ENCODE data around the gene ZBTB25. TPM values are rescaled to one million over a fixed set of nuclear protein-coding genes. Genes with fewer than 3 reads are reported as not detected.

Gene ZBTB25
- total RNA-seq, 2 donors from 2014 or later = 54.8 to 63.1 TPM

- Mint-ChIP-seq H3K27ac (no peak overlapping the region), H3K4me1 (peaks cover 31% of the 10 kb centered on the region), H3K36me3 (ENCODE audit: low read depth) (peaks cover 6% of the 10 kb centered on the region), H3K4me3 (no peak overlapping the region), H3K27me3 (no peaks in the 10 kb centered on the region)
- ATAC-seq (no peak), DNase-seq (no peak)
- no peaks in the 10 kb centered on the region for H3K9me3 ChIP-seq (ENCODE audit: control insufficient read depth, low read length, poor library complexity, severe bottlenecking)
Observed at GRCh38 chr14:64488590-64489099, 15.0 kb downstream of the ZBTB25 start.

GRCh38 chr14:64478634-64479250 is 24.9 kb downstream of the ZBTB25 start:
- H3K36me3 Mint-ChIP-seq (ENCODE audit: low read depth) = no peaks in the 10 kb centered on the region
- H3K27me3 Mint-ChIP-seq = no peaks in the 10 kb centered on the region
- DNase-seq (no peak), ATAC-seq (no peak)
- H3K4me1 Mint-ChIP-seq = peaks cover 8% of the 10 kb centered on the region
- H3K9me3 ChIP-seq (ENCODE audit: control insufficient read depth, low read length, poor library complexity, severe bottlenecking) = no peaks in the 10 kb centered on the region
- H3K27ac Mint-ChIP-seq = no peak overlapping the region
- no peak overlapping the region for H3K4me3 Mint-ChIP-seq

GRCh38 chr14:64476438-64476837 is 27.2 kb downstream of the ZBTB25 start:
- Mint-ChIP-seq H3K36me3 (ENCODE audit: low read depth) (no peaks in the 10 kb centered on the region), H3K27me3 (no peaks in the 10 kb centered on the region), H3K4me3 (no peak overlapping the region), H3K27ac (no peak overlapping the region), H3K4me1 (peaks cover 8% of the 10 kb centered on the region)
- ATAC-seq (no peak), DNase-seq (no peak)
- no peaks in the 10 kb centered on the region for H3K9me3 ChIP-seq (ENCODE audit: control insufficient read depth, low read length, poor library complexity, severe bottlenecking)

- Mint-ChIP-seq H3K27ac (no peak overlapping the region), H3K36me3 (ENCODE audit: low read depth) (no peaks in the 10 kb centered on the region), H3K27me3 (no peaks in the 10 kb centered on the region), H3K4me1 (peaks cover 8% of the 10 kb centered on the region), H3K4me3 (no peak overlapping the region)
- ATAC-seq (no peak), DNase-seq (no peak)
- H3K9me3 ChIP-seq (ENCODE audit: control insufficient read depth, low read length, poor library complexity, severe bottlenecking) = no peaks in the 10 kb centered on the region
Observed at GRCh38 chr14:64475585-64476273, 27.9 kb downstream of the ZBTB25 start.

- H3K9me3 ChIP-seq (ENCODE audit: control insufficient read depth, low read length, poor library complexity, severe bottlenecking) = no peaks in the 10 kb centered on the region
- DNase-seq (no peak), ATAC-seq (no peak)
- Mint-ChIP-seq H3K36me3 (ENCODE audit: low read depth) (no peaks in the 10 kb centered on the region), H3K27ac (no peak overlapping the region), H3K27me3 (no peaks in the 10 kb centered on the region), H3K4me1 (peaks cover 7% of the 10 kb centered on the region), H3K4me3 (no peak overlapping the region)
Observed at GRCh38 chr14:64474698-64475097, 28.9 kb downstream of the ZBTB25 start.

GRCh38 chr14:64474041-64474440 is 29.6 kb downstream of the ZBTB25 start:
- no peaks in the 10 kb centered on the region for H3K27me3 Mint-ChIP-seq
- peaks cover 7% of the 10 kb centered on the region for H3K4me1 Mint-ChIP-seq
- H3K4me3 Mint-ChIP-seq = no peak overlapping the region
- DNase-seq = no peak
- no peaks in the 10 kb centered on the region for H3K36me3 Mint-ChIP-seq (ENCODE audit: low read depth)
- ATAC-seq = no peak
- no peak overlapping the region for H3K27ac Mint-ChIP-seq
- H3K9me3 ChIP-seq (ENCODE audit: control insufficient read depth, low read length, poor library complexity, severe bottlenecking) = no peaks in the 10 kb centered on the region

GRCh38 chr14:64468451-64468850 is 35.2 kb downstream of the ZBTB25 start:
- no peak overlapping the region for H3K4me3 Mint-ChIP-seq
- H3K36me3 Mint-ChIP-seq (ENCODE audit: low read depth) = peaks cover 2% of the 10 kb centered on the region
- H3K27ac Mint-ChIP-seq = peak overlapping the region; percentile 72
- no peak for ATAC-seq
- no peaks in the 10 kb centered on the region for H3K27me3 Mint-ChIP-seq
- H3K4me1 Mint-ChIP-seq = peaks cover 27% of the 10 kb centered on the region
- DNase-seq = no peak
- no peaks in the 10 kb centered on the region for H3K9me3 ChIP-seq (ENCODE audit: control insufficient read depth, low read length, poor library complexity, severe bottlenecking)

GRCh38 chr14:64467566-64467965 is 36.1 kb downstream of the ZBTB25 start:
- DNase-seq (no peak), ATAC-seq (no peak)
- no peaks in the 10 kb centered on the region for H3K9me3 ChIP-seq (ENCODE audit: control insufficient read depth, low read length, poor library complexity, severe bottlenecking)
- no peak overlapping the region for H3K4me3 Mint-ChIP-seq
- H3K27ac Mint-ChIP-seq = no peak overlapping the region
- peaks cover 2% of the 10 kb centered on the region for H3K36me3 Mint-ChIP-seq (ENCODE audit: low read depth)
- H3K4me1 Mint-ChIP-seq = peaks cover 27% of the 10 kb centered on the region
- H3K27me3 Mint-ChIP-seq = no peaks in the 10 kb centered on the region

GRCh38 chr14:64467101-64467500 is 36.5 kb downstream of the ZBTB25 start:
- ATAC-seq = no peak
- H3K4me1 Mint-ChIP-seq = peaks cover 27% of the 10 kb centered on the region
- H3K27ac Mint-ChIP-seq = no peak overlapping the region
- H3K4me3 Mint-ChIP-seq = no peak overlapping the region
- no peaks in the 10 kb centered on the region for H3K27me3 Mint-ChIP-seq
- no peak for DNase-seq
- H3K36me3 Mint-ChIP-seq (ENCODE audit: low read depth) = peaks cover 2% of the 10 kb centered on the region
- H3K9me3 ChIP-seq (ENCODE audit: control insufficient read depth, low read length, poor library complexity, severe bottlenecking) = no peaks in the 10 kb centered on the region

- Mint-ChIP-seq H3K4me3 (peak overlapping the region; percentile 95), H3K27me3 (no peaks in the 10 kb centered on the region), H3K4me1 (peaks cover 28% of the 10 kb centered on the region), H3K36me3 (ENCODE audit: low read depth) (peaks cover 3% of the 10 kb centered on the region), H3K27ac (peak overlapping the region; percentile 82)
- H3K9me3 ChIP-seq (ENCODE audit: control insufficient read depth, low read length, poor library complexity, severe bottlenecking) = no peaks in the 10 kb centered on the region
- ATAC-seq = no peak
- no peak for DNase-seq
Observed at GRCh38 chr14:64465831-64466554, 37.6 kb downstream of the ZBTB25 start.

GRCh38 chr14:64465191-64465822 is 38.3 kb downstream of the ZBTB25 start, which contains the start of gene AKAP5:
Gene AKAP5 (plus strand): TSS chr14:64465499. CDS start chr14:64468395, 2,896 bp downstream.
- peak; percentile 56 to 71 (median 69) for DNase-seq
- Mint-ChIP-seq H3K36me3 (ENCODE audit: low read depth) (peaks cover 4% of the 10 kb centered on the region), H3K27me3 (no peaks in the 10 kb centered on the region), H3K4me3 (peak within 1 kb of the TSS; percentile 95), H3K4me1 (peaks cover 29% of the 10 kb centered on the region), H3K27ac (peak within 1 kb of the TSS; percentile 82)
- peak; percentile 94 for ATAC-seq
- no peaks in the 10 kb centered on the region for H3K9me3 ChIP-seq (ENCODE audit: control insufficient read depth, low read length, poor library complexity, severe bottlenecking)

- H3K27ac Mint-ChIP-seq = peak overlapping the region; percentile 27
Observed at GRCh38 chr14:64464651-64465050, 39.0 kb downstream of the ZBTB25 start.

GRCh38 chr14:64463873-64464272 is 39.8 kb downstream of the ZBTB25 start:
- DNase-seq = no peak
- peaks cover 26% of the 10 kb centered on the region for H3K4me1 Mint-ChIP-seq

More at GRCh38 chr14:64464651-64465050, 39.0 kb downstream of the ZBTB25 start:
- Mint-ChIP-seq H3K4me1 (peaks cover 29% of the 10 kb centered on the region), H3K4me3 (peak overlapping the region; percentile 95), H3K36me3 (ENCODE audit: low read depth) (peaks cover 4% of the 10 kb centered on the region), H3K27me3 (no peaks in the 10 kb centered on the region)
- no peak for DNase-seq
- ATAC-seq = no peak
- no peaks in the 10 kb centered on the region for H3K9me3 ChIP-seq (ENCODE audit: control insufficient read depth, low read length, poor library complexity, severe bottlenecking)

More at GRCh38 chr14:64463873-64464272, 39.8 kb downstream of the ZBTB25 start:
- H3K27me3 Mint-ChIP-seq = no peaks in the 10 kb centered on the region
- ATAC-seq = no peak
- H3K36me3 Mint-ChIP-seq (ENCODE audit: low read depth) = peaks cover 6% of the 10 kb centered on the region
- no peaks in the 10 kb centered on the region for H3K9me3 ChIP-seq (ENCODE audit: control insufficient read depth, low read length, poor library complexity, severe bottlenecking)
- H3K4me3 Mint-ChIP-seq = peak overlapping the region; percentile 39
- no peak overlapping the region for H3K27ac Mint-ChIP-seq

Data from T-helper 17 cell (primary cell).